HepG2 (cell line): ENCODE results near the gene SCAPER. TPM values are rescaled to one million over a fixed set of nuclear protein-coding genes. Genes with fewer than 3 reads are reported as not detected.

Experiments used
- DNMT3B ChIP-seq: conservative IDR thresholded peaks from 2 replicates; pipeline ENCODE4 v1.6.1; 2016; ENCODE audit warnings: missing biosample characterization, control low read depth
- FOXC1 ChIP-seq: sonication (generic); formaldehyde crosslinking; IDR thresholded peaks from 2 replicates; pipeline ENCODE4 v1.8.0; 2022; ENCODE audit warnings: mild to moderate bottlenecking, missing genetic modification reagents, borderline replicate concordance
- HMG20A ChIP-seq: IDR thresholded peaks from 2 replicates; pipeline ENCODE4 v1.6.1; 2016; ENCODE audit warnings: borderline replicate concordance
- KLF16 ChIP-seq, 2 experiments: sonication (generic) in 1 of 2; formaldehyde crosslinking in 1 of 2; IDR thresholded peaks; 2 replicates each; pipeline versions ENCODE4 v1.6.1 to v1.8.0; 2016 to 2023; ENCODE audit warnings: missing genetic modification reagents in 2 of 2, missing compliant biosample characterization in 1 of 2
- NPAS2 ChIP-seq: sonication (generic); formaldehyde crosslinking; IDR thresholded peaks from 2 replicates; pipeline ENCODE4 v1.8.0; 2022; ENCODE audit warnings: mild to moderate bottlenecking, missing genetic modification reagents, borderline replicate concordance
- PHF8 ChIP-seq: sonication (generic); formaldehyde crosslinking; IDR thresholded peaks from 2 replicates; pipeline ENCODE4 v1.5.0; 2020; ENCODE audit warnings: missing genetic modification reagents
- TAF1 ChIP-seq: sonication (generic); formaldehyde crosslinking; IDR thresholded peaks from 2 replicates; pipeline ENCODE4 v1.4.0; 2020; ENCODE audit warnings: missing genetic modification reagents
- ZBTB21 ChIP-seq: sonication (generic); formaldehyde crosslinking; IDR thresholded peaks from 2 replicates; pipeline ENCODE4 v1.4.0; 2020; ENCODE audit warnings: missing genetic modification reagents
- ZFP36L2 ChIP-seq: sonication (generic); formaldehyde crosslinking; IDR thresholded peaks from 2 replicates; pipeline ENCODE4 v1.4.0; 2020; ENCODE audit warnings: missing genetic modification reagents
- ZFP41 ChIP-seq: sonication (generic); formaldehyde crosslinking; IDR thresholded peaks from 2 replicates; pipeline ENCODE4 v1.4.0; 2020; ENCODE audit warnings: mild to moderate bottlenecking, missing genetic modification reagents, borderline replicate concordance
- ZKSCAN1 ChIP-seq: fragments of 150-350 bp; IDR thresholded peaks from 2 replicates; pipeline ENCODE4 v1.6.1; 2014; ENCODE audit warnings: low read length
- ZNF10 ChIP-seq: sonication (generic); formaldehyde crosslinking; IDR thresholded peaks from 2 replicates; pipeline ENCODE4 v1.4.0; 2020; ENCODE audit warnings: mild to moderate bottlenecking, low read depth, missing genetic modification reagents, borderline replicate concordance
- ZNF142 ChIP-seq: sonication (generic); formaldehyde crosslinking; IDR thresholded peaks from 2 replicates; pipeline ENCODE4 v1.4.0; 2020; ENCODE audit warnings: missing genetic modification reagents
- ZNF331 ChIP-seq: sonication (generic); formaldehyde crosslinking; IDR thresholded peaks from 2 replicates; pipeline ENCODE4 v1.4.0; 2020; ENCODE audit warnings: missing genetic modification reagents
- ZNF383 ChIP-seq: sonication (generic); formaldehyde crosslinking; IDR thresholded peaks from 2 replicates; pipeline ENCODE4 v1.4.0; 2020; ENCODE audit warnings: missing genetic modification reagents, mild to moderate bottlenecking, borderline replicate concordance
- ZNF547 ChIP-seq: sonication (generic); formaldehyde crosslinking; IDR thresholded peaks from 2 replicates; pipeline ENCODE4 v1.5.1; 2020; ENCODE audit warnings: mild to moderate bottlenecking, missing genetic modification reagents
- ZNF562 ChIP-seq: sonication (generic); formaldehyde crosslinking; IDR thresholded peaks from 2 replicates; pipeline ENCODE4 v1.8.0; 2022; ENCODE audit warnings: missing genetic modification reagents, borderline replicate concordance
- ZNF768 ChIP-seq: sonication (generic); formaldehyde crosslinking; IDR thresholded peaks from 2 replicates; pipeline ENCODE4 v1.4.0; 2020; ENCODE audit warnings: missing genetic modification reagents
- polyA plus RNA-seq, 8 experiments: library from polyadenylated mRNA; depleted of rRNA in 3 of 8; stranded (reverse) in 7 of 8; unstranded in 1 of 8; fragments of >200 nt; fragmentation: Illumina TruSeq in 4 of 8; extraction: Trizol in 4 of 8; gene quantifications; 2 replicates each; pipeline versions ENCODE4 v1.2.1 to v1.2.3, GENCODE V29; 2011 to 2016; ENCODE audit warnings: low read depth in 4 of 8, missing spikeins in 1 of 8, mixed read lengths in 1 of 8; ENCODE audit not compliant: insufficient read depth in 1 of 8
- total RNA-seq, 5 experiments: library from RNA; depleted of rRNA; stranded (reverse); fragments of >200 nt; fragmentation: Illumina TruSeq; extraction: Trizol; gene quantifications; 2 replicates each; pipeline ENCODE4 v1.2.3, GENCODE V29; 2016; ENCODE audit warnings: low read depth in 1 of 5
- TF ChIP-seq, protein P1 (sequence below): sonication (generic); formaldehyde crosslinking; IDR thresholded peaks from 2 replicates; pipeline ENCODE4 v1.9.0; 2021; ENCODE audit warnings: missing genetic modification reagents, mild to moderate bottlenecking, borderline replicate concordance
- TF ChIP-seq, protein P2 (sequence below): sonication (generic); formaldehyde crosslinking; IDR thresholded peaks from 2 replicates; pipeline ENCODE4 v1.5.1; 2020; ENCODE audit warnings: mild to moderate bottlenecking, missing genetic modification reagents, moderate library complexity
- TF ChIP-seq, protein P3 (sequence below): sonication (generic); formaldehyde crosslinking; IDR thresholded peaks from 2 replicates; pipeline ENCODE4 v1.8.0; 2023; ENCODE audit warnings: mild to moderate bottlenecking, missing genetic modification reagents

The SCAPER gene
- total and polyA plus RNA-seq, 2 of the 13 experiments (the other 11 are each of a cell fraction or from before 2014, with no cell fraction given) = 4.3 to 10.5 TPM

DNA sequence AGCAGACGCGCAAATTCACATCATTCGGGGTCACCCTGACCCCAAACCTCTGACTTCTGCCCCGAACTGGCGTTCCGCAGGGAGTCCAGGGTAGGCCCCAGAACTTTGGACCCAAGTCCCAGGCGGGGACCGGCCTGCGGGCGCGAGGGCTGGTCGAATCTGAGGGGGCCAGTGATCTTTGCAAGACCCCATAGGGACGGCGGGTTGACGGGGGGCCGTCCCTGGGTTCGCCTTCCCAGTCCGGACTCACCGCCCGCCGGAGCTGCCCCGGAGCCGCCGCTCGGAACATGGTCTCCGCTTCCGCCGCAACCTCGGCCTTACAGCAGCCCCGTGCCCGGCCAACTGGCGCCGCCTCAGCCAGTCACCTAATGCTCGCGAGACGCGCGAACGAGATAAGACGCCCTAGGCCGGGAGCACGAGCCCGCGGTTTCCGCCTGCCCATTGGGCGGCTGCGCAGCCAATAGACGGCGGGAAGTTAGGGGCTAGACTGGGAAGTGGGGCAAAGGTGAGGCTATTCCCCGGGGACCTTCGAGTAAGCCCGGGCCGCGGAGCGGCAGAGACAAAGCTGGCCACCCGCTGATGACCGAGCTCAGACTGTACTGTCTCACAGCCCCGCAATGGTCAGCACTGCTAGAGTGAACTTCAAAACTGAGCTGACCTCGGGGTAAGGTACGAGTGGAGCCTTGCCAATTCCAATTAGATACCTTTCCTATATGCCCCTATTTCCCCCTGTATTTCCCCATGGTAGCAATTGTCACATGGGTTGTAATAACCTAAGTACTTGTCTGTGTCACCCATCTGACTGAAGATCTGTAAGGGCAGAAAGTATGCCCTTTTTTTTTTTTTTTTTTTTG lies 593.8 kb downstream of the SCAPER start, which contains the start of gene ETFA (continued):
- TF ChIP-seq ZFP41 (CRISPR knock-in tag) (peak; percentile 91; the same call in 1 of the 2 replicates), ZNF768 (CRISPR knock-in tag) (peak; percentile 73), ZNF331 (CRISPR knock-in tag) (peak; percentile 75), ZFP36L2 (CRISPR knock-in tag) (no peak), NPAS2 (CRISPR knock-in tag) (no peak), ZBTB21 (0 out of 2 replicates have a peak, but pooled peaks have one; percentile 48), ZNF547 (CRISPR knock-in tag) (peak; percentile 80), FOXC1 (peak; percentile 97), PHF8 (CRISPR knock-in tag) (peak; percentile 99), ZNF10 (CRISPR knock-in tag) (no peak), DNMT3B (CRISPR knock-in tag) (no peak), ZNF142 (0 out of 2 replicates have a peak, but pooled peaks have one; percentile 25), ZKSCAN1 (no peak), TAF1 (CRISPR knock-in tag) (peak; percentile 98), KLF16 (CRISPR knock-in tag; IDR thresholded peaks at IDR 0.05) (peak; percentile 23 to 80; a peak in 2 of 4 replicates), ZNF383 (no peak), ZNF562 (CRISPR knock-in tag) (no peak), HMG20A (CRISPR knock-in tag) (no peak)
- TF ChIP-seq, protein P1, sequence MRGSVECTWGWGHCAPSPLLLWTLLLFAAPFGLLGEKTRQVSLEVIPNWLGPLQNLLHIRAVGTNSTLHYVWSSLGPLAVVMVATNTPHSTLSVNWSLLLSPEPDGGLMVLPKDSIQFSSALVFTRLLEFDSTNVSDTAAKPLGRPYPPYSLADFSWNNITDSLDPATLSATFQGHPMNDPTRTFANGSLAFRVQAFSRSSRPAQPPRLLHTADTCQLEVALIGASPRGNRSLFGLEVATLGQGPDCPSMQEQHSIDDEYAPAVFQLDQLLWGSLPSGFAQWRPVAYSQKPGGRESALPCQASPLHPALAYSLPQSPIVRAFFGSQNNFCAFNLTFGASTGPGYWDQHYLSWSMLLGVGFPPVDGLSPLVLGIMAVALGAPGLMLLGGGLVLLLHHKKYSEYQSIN (CRISPR knock-in tag) = no peak
- TF ChIP-seq, protein P2, sequence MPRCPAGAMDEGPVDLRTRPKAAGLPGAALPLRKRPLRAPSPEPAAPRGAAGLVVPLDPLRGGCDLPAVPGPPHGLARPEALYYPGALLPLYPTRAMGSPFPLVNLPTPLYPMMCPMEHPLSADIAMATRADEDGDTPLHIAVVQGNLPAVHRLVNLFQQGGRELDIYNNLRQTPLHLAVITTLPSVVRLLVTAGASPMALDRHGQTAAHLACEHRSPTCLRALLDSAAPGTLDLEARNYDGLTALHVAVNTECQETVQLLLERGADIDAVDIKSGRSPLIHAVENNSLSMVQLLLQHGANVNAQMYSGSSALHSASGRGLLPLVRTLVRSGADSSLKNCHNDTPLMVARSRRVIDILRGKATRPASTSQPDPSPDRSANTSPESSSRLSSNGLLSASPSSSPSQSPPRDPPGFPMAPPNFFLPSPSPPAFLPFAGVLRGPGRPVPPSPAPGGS (CRISPR knock-in tag) = peak; percentile 90
- TF ChIP-seq, protein P3, sequence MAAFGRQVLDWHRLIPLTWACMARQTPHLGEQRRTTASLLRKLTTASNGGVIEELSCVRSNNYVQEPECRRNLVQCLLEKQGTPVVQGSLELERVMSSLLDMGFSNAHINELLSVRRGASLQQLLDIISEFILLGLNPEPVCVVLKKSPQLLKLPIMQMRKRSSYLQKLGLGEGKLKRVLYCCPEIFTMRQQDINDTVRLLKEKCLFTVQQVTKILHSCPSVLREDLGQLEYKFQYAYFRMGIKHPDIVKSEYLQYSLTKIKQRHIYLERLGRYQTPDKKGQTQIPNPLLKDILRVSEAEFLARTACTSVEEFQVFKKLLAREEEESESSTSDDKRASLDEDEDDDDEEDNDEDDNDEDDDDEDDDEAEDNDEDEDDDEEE (CRISPR knock-in tag) = no peak; the same call in 1 of the 2 replicates
